Suprapubic skin (tissue), 4 donors: ENCODE data around the gene ABCC6. TPM values are rescaled to one million over a fixed set of nuclear protein-coding genes. Genes with fewer than 3 reads are reported as not detected.

Source experiments
- DNase-seq, 2 donors: peaks; one replicate each; pipeline ENCODE4 v3.0.0-alpha.2; 2019; ENCODE audit warnings: low spot score in 2 of 2
- H3K27ac ChIP-seq: fragments of 200-600 bp; sonication (generic); one replicate; pipeline ENCODE4 v1.5.1; 2019
- H3K27me3 ChIP-seq: fragments of 200-600 bp; sonication (generic); one replicate; pipeline ENCODE4 v1.5.1; 2019
- H3K36me3 ChIP-seq: fragments of 200-600 bp; sonication (generic); one replicate; pipeline ENCODE4 v1.5.1; 2019
- H3K4me1 ChIP-seq: fragments of 200-600 bp; sonication (generic); one replicate; pipeline ENCODE4 v1.5.1; 2019
- H3K4me3 ChIP-seq: fragments of 200-600 bp; sonication (generic); one replicate; pipeline ENCODE4 v1.5.1; 2019; ENCODE audit warnings: mild to moderate bottlenecking
- H3K9me3 ChIP-seq: fragments of 200-600 bp; sonication (generic); one replicate; pipeline ENCODE4 v1.5.1; 2019
- EP300 ChIP-seq: sonication (generic); formaldehyde crosslinking; IDR thresholded peaks from one replicate; pipeline ENCODE4 v1.6.1; 2017; ENCODE audit warnings: antibody characterized with exemption
- POLR2A ChIP-seq, 2 donors: fragments of 450-650 bp; IDR thresholded peaks; one replicate each; pipeline ENCODE4 v1.6.1; 2017; ENCODE audit warnings: antibody characterized with exemption in 2 of 2, mild to moderate bottlenecking in 2 of 2, moderate library complexity in 2 of 2
- POLR2AphosphoS5 ChIP-seq, 3 donors: sonication (generic); formaldehyde crosslinking; IDR thresholded peaks; one replicate each; pipeline ENCODE4 v1.6.1; 2017; ENCODE audit warnings: antibody characterized with exemption in 3 of 3
- WGBS: methylation state at CpG from one replicate; pipeline ENCODE4 v1.1.5; 2018; 5-methylcytosine and 5-hydroxymethylcytosine counted together
- total RNA-seq, 4 donors: library from RNA; depleted of rRNA; stranded (reverse); fragments of >200 nt; gene quantifications; one replicate each; pipeline ENCODE4 v1.1.0, GENCODE V29; 2016
- TF ChIP-seq, protein P1 (sequence below), 2 donors: fragments of 200-600 bp in 1 of 2; fragments of 450-650 bp in 1 of 2; sonication (generic) in 1 of 2; IDR thresholded peaks; one replicate each; pipeline ENCODE4 v1.5.1; 2016 to 2019; ENCODE audit warnings: antibody characterized with exemption in 2 of 2, mild to moderate bottlenecking in 1 of 2, moderate library complexity in 1 of 2

Gene ABCC6
- total RNA-seq, 4 donors from 2014 or later = 0.49 to 3.4 (median 1.2) TPM

DNA sequence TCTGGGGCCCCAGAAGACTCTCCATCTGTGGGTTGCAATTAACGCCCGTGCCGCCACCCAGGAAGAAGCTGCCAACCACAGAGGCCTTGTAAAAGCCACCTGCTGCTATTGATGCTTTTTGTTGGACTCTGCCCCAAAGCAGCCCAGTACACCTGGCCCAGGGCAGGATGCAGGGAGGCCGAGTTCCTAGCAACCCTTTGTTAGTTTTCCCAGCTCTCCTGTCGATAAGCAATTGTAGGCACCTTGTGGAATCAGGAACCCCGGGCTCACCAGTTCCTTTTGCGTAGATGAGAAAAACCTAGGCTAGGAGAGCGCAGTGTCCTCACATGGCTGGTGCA is 103.3 kb downstream of the ABCC6 start:
- 83% methylated on average over 7 of the region's 8 CpGs for WGBS
- peaks cover 77% of the 10 kb centered on the region for H3K36me3 ChIP-seq

DNA sequence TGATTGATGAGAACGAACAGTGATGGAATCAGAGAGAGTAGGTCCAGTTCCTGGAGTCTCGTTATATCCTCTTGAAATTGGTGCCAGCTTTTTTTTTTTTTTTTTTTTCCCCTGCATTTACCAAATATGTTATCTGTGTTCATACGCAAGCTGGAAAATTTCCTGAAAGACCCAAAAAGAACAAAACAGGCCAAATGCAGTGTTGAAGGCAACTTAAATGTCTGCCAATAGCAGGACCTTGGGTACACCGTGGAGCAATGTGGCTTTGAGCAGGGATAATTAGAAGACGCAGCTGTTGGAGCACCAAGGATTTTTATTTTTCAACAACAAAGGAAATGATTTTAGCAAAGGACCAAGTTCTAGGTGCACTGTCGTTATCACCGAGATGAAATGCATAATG is 105.0 kb downstream of the ABCC6 start:
- WGBS = 99% methylated on average over 7 of the region's 7 CpGs
- Histone ChIP-seq H3K27me3 (no peaks in the 10 kb centered on the region), H3K27ac (no peak overlapping the region), H3K36me3 (peaks cover 82% of the 10 kb centered on the region), H3K4me3 (no peak overlapping the region), H3K9me3 (no peaks in the 10 kb centered on the region), H3K4me1 (no peaks in the 10 kb centered on the region)
- DNase-seq = no peak
- TF ChIP-seq, protein P1, sequence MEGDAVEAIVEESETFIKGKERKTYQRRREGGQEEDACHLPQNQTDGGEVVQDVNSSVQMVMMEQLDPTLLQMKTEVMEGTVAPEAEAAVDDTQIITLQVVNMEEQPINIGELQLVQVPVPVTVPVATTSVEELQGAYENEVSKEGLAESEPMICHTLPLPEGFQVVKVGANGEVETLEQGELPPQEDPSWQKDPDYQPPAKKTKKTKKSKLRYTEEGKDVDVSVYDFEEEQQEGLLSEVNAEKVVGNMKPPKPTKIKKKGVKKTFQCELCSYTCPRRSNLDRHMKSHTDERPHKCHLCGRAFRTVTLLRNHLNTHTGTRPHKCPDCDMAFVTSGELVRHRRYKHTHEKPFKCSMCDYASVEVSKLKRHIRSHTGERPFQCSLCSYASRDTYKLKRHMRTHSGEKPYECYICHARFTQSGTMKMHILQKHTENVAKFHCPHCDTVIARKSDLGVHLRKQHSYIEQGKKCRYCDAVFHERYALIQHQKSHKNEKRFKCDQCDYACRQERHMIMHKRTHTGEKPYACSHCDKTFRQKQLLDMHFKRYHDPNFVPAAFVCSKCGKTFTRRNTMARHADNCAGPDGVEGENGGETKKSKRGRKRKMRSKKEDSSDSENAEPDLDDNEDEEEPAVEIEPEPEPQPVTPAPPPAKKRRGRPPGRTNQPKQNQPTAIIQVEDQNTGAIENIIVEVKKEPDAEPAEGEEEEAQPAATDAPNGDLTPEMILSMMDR (IDR thresholded peaks at IDR 0.05) = no peak
- TF ChIP-seq POLR2AphosphoS5 (IDR thresholded peaks at IDR 0.05) (no peak), POLR2A (IDR thresholded peaks at IDR 0.05) (no peak), EP300 (no peak)

More for the DNA sequence above, 103.3 kb downstream of the ABCC6 start:
- H3K27ac ChIP-seq = no peak overlapping the region
- no peak overlapping the region for H3K4me3 ChIP-seq
- TF ChIP-seq, protein P1 (IDR thresholded peaks at IDR 0.05) = no peak
- no peak for DNase-seq
- H3K27me3 ChIP-seq = no peaks in the 10 kb centered on the region
- H3K4me1 ChIP-seq = no peaks in the 10 kb centered on the region
- H3K9me3 ChIP-seq = no peaks in the 10 kb centered on the region

DNA sequence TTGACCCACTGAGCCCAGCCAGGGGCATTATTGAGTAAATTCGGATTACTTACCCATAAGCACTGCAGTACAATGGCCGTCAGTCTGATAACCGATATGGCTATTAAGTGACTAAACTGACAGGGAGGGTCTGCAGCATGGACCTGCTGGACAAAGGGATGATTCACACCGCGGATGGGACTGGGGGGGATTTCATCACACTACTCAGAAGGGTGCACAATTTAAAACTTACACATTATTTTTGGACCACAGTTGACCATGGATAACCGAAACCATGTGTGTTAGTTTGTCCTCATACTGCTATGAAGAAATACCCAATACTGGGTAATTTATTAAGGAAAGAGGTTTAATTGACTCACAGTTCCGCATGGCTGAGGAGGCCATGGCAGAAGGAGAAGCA is 106.5 kb downstream of the ABCC6 start:
- H3K27ac ChIP-seq = no peak overlapping the region
- DNase-seq = no peak
- H3K36me3 ChIP-seq = peaks cover 83% of the 10 kb centered on the region
- no peaks in the 10 kb centered on the region for H3K4me1 ChIP-seq
- WGBS = 95% methylated on average over 7 of the region's 7 CpGs
- no peak overlapping the region for H3K4me3 ChIP-seq
- H3K27me3 ChIP-seq = no peaks in the 10 kb centered on the region
- no peaks in the 10 kb centered on the region for H3K9me3 ChIP-seq
- TF ChIP-seq, protein P1 (IDR thresholded peaks at IDR 0.05) = no peak
- TF ChIP-seq POLR2AphosphoS5 (IDR thresholded peaks at IDR 0.05) = no peak
- TF ChIP-seq POLR2A (IDR thresholded peaks at IDR 0.05) = no peak
- TF ChIP-seq EP300 = no peak

DNA sequence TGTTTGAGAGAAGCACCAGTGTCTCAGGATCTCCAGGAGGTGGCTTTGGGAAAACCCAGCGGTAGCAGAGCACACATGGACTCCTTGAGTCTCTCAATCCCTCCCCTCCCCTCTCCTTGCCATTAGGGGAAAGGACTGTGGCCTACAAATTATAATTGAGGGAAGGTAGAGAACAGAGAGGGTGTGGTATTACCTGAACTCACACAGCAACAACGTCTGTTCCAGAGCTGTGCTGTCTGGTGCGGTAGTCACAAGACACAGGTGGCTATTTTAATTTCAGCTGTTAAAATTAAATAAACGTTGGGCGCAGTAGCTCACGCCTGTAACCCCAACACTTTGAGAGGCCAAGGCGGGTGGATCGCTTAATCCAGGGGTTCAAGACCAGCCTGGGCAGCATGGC is 110.2 kb downstream of the ABCC6 start:
- DNase-seq = no peak
- Histone ChIP-seq H3K9me3 (no peaks in the 10 kb centered on the region), H3K36me3 (peaks cover 95% of the 10 kb centered on the region)

DNA sequence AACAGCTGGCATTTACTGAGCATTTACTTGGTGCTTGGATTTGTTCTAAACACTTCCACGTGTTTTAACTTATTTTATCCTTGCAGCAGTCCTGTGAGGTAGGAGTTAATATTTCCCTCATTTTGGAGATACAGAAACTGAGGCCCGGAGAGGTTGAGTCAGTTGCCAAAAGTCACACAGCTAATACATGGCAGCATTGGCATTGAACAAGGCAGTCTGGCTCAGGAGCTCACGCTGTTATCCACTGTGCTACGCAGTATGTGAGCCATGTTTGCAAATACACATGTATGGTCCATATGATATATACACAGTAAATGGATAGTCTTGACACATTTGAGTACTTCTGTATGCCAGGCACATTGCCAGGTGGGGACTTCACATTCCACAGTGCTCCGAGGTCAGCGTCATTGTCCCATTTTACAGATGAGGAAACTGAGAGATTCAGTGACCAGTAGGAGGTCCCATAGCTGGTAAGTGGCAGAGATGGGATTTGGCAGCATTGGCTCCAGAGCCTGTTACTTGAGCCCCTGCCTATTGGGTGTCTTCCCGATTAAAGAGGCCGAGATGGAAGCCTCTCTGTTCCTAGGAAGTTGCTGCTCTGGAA is 110.7 kb downstream of the ABCC6 start:
- Histone ChIP-seq H3K4me1 (no peaks in the 10 kb centered on the region), H3K4me3 (no peak overlapping the region), H3K9me3 (no peaks in the 10 kb centered on the region), H3K27me3 (no peaks in the 10 kb centered on the region), H3K36me3 (peaks cover 93% of the 10 kb centered on the region), H3K27ac (no peak overlapping the region)
- TF ChIP-seq POLR2A (IDR thresholded peaks at IDR 0.05) = no peak
- TF ChIP-seq EP300 = no peak
- TF ChIP-seq POLR2AphosphoS5 (IDR thresholded peaks at IDR 0.05) = no peak
- TF ChIP-seq, protein P1 (IDR thresholded peaks at IDR 0.05) = no peak
- 77% methylated on average over 6 of the region's 8 CpGs for WGBS
- no peak for DNase-seq

More for the DNA sequence above, 110.2 kb downstream of the ABCC6 start:
- no peaks in the 10 kb centered on the region for H3K27me3 ChIP-seq
- no peak overlapping the region for H3K27ac ChIP-seq
- WGBS = 91% methylated on average over 7 of the region's 8 CpGs
- no peak overlapping the region for H3K4me3 ChIP-seq
- no peaks in the 10 kb centered on the region for H3K4me1 ChIP-seq
- TF ChIP-seq EP300 (no peak), POLR2A (IDR thresholded peaks at IDR 0.05) (no peak), POLR2AphosphoS5 (IDR thresholded peaks at IDR 0.05) (no peak)
- TF ChIP-seq, protein P1 (IDR thresholded peaks at IDR 0.05) = no peak
